GM18868 (cell line): ENCODE results near the gene ZNF736.
A peak's percentile ranks its signal among the peaks of the same experiment; 100 is the strongest.
"Not testable (repeated sequence)": the region's sequence is repeated elsewhere in the genome, so short reads cannot be mapped to it uniquely, and the experiment has no call there.

Experiments used
- ATAC-seq: cut with Tn5 transposase; IDR thresholded peaks from one replicate; pipeline ENCODE4 v1.9.1; 2021; ENCODE audit warnings: mild to moderate bottlenecking, moderate library complexity; ENCODE audit not compliant: unreplicated experiment

Gene ZNF736

DNA sequence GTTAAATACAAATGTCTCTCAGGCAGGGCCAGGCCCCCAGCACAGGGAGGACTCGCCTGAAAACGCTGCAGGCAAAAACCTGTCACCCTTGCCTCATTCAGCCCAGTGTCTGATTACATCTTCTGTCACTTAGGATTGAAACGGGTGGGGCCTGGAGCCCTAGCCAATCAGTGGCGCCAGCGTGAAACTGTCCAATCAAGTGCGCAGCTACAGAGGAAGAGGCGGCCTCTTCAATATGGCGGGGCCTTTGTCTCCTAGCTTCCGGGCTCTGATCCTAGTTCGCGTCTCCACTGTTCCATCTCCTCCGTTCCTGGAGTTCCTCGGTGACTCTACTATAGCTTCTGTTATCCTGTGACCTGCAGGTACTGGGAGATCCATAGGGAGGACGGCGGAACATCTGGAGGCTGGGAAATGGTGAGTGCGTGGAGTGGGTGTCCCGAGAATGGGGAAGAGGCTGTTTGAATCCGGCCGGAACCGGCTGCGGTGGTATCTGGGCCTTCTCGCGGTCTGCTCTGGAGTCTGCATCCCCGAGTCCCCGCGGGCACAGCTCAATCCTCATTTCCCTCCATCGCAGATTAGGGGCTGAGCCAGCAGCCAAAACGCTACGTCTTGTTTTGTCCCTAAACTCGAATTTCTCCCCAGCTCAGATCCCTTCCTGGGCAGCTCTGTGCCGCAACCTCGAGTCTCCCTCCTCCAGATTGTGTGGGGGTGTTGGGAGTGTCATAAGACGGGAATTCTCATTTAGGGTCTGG, at the start of gene ZNF736:
TSS of gene ZNF736 (plus strand) at position 222 of the 752 bp plus-strand sequence. CDS start at position 412, 190 bp downstream.
- peak; percentile 100 for ATAC-seq

DNA sequence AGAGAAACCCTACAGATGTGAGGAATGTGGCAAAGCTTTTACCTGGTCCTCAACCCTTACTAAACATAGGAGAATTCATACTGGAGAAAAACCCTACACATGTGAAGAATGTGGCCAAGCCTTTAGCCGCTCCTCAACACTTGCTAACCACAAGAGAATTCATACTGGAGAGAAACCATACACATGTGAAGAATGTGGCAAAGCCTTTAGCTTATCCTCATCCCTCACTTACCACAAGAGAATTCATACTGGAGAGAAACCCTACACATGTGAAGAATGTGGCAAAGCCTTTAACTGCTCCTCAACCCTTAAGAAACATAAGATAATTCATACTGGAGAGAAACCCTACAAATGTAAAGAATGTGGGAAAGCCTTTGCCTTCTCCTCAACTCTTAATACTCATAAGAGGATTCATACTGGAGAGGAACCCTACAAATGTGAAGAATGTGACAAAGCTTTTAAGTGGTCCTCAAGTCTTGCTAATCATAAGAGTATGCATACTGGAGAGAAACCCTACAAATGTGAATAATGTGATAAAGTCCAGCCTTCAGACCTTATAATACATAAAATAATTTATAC, 47.3 kb upstream of the ZNF736 start:
- ATAC-seq = no peak

DNA sequence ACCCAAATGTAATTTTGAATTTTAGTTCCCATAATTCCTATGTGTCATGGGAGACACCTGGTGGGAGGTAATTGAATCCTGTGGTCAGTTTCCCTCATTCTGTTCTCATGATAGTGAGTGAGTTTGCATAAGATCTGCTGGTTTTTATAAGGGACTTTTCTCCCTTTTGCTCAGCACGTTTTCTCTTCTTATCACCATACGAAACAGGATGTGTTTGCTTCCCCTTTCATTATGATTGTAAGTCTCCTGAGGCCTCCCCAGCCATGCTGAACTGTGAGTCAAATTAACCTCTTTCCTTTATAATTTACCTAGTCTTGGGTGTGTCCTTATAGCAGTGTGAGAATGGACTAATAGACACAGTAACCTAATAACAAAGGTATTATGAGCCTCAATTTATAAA, 36.1 kb upstream of the ZNF736 start:
- peak; percentile 75 for ATAC-seq

DNA sequence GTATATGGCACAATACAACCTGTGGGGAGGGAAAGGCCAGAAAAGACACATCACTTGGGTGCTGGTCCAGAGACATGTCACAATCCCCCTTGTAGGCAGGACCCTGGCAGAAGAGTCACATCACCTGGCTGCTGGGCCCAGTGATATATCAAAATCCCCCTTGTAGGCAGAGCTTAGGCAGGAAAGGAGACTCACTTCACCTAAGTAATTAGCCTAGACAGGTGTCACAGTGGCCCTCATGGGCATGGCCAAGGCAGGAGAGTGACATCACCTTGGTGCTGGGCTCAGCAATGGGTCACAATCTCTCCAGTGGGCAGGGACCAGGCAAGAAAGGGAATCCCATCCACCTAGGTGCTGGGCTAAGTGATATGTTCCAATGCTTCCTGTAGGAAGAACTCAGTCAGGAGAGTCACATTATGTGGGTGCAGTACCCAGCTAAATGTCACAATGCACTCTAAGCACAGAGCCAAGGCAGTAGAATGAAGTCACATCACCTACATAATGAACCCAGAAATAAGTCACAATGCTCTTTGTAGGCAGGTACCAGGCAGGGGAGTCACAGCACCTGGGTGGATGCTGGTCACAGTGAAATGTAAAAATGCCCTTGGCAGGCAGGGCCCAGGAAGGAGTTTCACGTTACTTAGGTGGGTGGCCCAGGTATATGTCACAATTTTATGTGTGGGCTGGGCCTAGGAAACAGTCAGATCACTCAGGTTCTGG, 18.9 kb upstream of the ZNF736 start:
- ATAC-seq = no peak

DNA sequence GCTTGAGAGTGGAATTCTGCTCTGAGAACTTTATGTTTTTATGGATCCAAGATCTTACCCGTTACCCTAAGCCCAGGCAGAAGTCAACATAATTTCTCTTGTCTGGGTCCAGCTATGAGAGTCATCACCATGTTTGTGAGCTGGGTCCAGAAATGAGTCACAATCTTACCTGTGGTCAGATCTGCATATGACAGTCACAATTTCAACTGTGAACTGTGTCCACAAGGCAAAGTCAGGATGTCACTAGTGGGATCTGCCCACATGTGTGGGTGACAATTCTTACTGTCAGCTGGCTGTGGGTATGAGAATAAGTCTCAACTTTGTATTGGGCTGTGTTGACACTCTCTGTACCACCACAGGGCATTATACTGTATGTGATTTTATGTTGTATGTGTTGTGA, 16.3 kb upstream of the ZNF736 start:
- peak; percentile 60 for ATAC-seq

DNA sequence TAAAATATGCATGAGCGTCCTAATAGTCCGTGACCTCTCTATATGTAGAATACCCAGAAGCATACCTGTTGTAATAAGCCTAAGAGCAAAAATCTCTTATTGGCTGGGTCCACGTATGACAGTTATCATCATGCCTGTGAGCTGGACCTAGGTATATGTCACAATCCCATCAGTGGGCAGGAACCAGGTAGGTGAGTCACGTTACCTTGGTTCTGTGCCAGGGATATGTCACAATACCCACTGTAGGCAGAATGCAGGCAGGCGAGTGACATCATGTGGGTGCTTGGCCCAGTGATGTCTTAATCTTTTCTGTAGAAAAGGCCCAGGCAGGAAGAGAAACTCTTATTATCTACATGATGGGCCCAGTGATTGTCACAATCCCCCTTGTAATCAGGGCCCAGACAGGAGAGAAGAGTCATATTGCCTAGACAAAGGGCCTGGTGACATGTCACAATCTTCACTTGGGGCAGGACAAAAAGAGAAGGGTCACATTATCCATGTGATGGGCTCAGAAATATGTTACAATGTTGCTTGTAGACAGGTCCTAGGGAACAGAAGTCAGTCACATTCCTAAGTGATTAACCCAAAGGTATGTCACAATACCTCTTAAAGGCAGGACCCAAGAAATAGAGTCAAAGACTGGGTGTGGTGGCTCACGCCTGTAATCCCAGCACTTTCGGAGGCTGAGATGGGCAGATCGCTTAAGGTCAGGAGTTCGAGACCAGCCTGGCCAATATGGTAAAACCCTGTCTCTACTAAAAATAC, 12.9 kb upstream of the ZNF736 start:
- no peak for ATAC-seq

DNA sequence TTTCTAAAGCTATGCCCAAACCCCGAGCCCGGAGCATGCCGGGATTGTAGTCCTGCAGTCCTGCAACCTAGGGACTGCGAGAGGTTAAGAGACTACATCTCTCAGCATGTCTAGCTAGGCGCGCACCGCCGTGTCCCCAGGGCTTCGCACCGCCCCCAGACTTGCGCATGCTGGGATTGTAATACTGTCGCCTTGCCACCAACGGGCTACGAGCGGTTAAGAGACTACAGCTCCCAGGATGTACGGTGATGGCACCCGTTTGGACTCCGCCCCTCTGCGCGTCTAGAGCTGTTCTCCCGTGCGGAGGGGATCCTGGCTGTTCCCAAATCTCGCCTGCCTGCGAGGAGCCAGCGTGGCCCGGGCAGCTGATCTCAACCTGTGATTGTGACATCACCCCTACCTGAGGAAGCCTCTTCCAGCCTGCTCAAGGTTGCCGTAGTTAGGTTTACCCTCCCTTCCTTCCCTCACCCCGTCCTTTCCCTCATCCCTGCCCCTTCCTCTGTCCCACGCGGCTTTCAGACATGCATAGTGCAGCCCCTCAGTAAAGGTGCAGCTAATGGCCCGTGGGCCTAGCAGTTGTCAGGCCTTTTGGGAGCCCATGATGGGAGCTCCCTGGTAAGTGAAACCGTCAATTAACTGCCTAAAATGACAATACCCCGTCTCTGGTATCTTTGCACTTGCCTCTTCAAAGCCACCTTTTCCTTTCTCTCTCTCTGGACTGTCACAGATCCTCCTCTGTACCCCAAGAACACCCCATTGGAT, 6.3 kb upstream of the ZNF736 start:
- peak; percentile 97 for ATAC-seq

DNA sequence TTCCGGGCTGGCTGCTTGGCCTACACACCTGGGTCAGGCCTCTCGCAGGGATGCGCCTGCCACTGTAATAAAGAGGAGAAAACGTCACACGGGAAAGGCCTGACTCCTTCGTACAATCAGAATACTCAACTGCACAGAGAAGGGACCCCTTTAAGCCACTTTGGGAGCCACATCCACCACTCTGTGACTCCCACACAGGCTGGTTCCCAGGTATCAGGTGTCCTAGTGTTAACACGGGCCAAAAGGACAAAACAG, 5.8 kb upstream of the ZNF736 start:
- no peak for ATAC-seq

DNA sequence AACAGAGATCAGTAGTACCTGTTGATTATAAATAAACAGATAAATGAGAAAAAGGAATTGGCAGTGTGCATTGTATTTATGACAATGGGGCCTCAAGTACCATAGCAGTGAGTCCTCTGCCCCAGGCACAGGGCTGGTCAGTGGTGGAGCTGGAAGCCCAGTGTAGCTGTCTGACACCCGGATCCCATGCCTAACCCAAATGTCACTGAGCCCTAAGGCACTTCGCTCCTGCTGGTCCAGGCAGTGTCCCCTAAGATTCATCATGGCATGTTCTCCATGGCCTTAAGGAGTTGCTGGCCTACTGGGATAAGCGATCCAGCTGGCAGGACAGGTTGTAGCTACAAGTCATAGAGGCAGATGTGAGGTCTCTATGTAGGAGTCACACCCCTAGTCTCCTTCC, 3.3 kb upstream of the ZNF736 start:
- no peak for ATAC-seq

DNA sequence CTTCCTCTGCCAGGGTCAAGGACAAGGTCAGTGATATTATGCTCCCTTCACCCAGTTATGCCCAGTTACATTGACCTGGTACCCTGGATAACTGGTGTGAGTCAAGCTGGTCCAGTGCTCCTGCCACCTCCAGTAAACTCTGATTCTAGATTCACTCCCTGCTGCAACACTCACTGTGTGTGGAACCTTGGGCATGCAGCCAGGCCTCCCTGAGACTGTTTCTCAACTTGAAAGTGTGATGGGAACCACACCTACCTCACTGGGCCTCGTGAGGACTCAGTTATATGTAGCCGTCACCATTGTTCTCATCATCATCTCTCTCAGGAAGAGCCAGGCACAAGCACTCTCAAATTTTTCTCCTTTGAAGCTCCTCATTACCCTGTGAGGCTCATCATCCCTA, 935 bp upstream of the ZNF736 start:
- ATAC-seq = no peak

DNA sequence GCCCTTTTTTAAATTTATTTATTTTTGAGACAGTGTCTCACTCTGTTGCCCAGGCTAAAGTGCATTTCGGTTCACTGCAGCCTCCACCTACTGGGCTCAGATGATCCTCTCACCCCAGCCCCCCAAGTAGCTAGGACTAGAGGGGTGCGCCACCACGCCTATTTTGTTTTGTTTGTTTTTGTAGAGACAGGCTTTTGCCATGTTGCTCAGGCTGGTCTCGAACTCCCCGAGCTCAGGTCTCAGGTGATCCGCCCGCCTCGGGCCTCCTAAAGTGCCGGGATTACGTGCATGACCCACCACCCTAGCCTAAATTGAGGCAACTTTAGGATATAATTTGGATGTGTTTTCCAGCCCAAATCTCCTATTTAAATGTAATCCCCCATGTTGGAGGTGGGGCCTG, 805 bp downstream of the ZNF736 start:
- no peak for ATAC-seq

DNA sequence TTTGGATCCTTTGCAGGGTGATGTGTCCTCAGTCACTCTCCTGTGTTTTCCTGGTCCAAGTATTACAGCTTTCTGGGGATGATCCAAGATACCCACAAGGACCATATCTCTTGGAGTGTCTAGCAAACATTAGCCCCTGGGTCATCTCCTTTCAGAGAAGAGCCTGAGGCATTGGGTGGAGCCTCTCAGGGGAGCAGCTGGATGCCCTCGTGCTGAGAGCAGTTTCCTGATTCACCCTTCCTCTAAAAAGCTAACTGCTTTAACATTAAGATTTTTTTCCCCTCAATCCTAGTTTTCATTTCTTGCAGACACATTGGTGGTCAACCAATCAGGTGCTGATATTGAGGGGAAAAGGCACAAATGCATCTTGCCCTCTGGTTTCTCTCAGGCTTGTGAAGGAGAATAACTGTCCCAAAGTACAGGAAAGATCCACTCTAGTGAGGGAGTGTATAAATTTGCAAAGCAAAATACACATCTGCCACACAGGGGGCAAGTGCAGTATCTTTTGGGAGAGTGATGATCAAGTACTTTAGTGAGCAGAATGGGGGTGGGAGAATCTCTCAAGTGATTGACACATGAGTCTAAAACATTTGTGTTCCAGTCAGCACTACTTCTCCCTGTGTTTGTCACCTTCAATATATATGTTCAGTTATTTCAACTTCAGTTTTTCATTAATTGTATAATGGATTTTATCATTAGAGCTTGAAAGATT, 2.4 kb downstream of the ZNF736 start:
- ATAC-seq = not testable (repeated sequence)

DNA sequence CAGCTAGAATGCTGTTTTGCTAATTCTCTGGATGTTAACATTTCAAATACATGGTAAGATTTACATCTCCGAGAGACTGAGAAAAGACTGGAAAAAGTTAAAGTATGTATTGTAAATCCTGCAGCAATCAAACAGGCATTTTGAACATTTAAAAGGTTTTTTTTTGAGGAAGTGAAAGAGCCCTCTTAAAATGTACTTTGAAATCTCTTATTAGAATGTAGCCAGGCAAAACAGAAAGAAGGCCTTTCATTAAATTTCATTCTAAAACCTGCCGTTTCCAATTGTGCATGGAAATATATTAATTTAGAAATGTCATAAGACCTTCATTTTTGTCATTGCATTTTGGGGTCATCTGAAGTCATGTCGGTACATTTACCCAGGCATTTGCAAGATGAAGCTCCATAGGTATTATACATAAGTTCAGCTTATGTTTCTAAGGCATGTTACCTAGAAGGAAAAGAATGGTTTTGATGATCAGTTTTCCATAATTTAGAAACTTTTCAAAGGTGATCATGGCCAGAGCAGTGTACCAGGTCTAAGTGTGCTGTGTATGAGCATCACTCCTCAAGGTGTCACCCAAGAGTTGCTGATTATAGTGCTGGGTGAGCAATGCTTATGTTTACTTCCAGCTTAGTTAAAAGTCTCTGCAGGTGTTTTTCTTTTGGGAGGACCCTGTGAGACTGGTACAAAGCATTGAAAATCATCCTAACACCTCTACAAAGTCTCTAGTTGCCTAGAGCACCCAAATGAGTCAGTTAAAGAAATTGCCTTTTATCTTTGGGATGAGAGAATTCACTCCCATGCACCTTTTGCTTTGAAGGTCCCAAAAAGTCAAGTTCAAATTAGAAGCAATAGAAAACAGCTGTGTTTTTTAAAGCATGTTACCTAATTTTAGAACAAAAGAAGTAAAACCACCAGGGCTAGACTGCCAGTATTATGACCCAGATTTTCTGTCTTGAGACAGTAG, 7.1 kb downstream of the ZNF736 start:
- peak; percentile 79 for ATAC-seq

DNA sequence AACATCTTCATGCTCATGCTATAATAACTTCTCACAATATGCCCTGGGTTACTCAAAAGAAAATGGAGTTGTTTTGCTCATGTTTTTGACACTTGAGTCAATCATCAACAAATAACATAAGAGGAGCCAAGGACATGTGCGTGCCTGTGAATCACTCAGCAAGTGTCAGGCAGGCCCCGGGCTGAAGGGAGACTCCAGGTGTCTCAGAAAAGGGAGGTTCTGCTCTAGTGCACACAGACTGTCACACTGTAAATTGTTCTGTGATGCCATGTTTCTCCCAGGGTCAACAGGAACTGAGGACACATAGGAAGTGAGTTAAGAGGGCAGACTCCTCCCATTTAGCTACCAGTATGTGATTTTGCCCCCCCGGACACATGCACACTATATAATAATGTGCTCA, 10.4 kb downstream of the ZNF736 start:
- not testable (repeated sequence) for ATAC-seq

DNA sequence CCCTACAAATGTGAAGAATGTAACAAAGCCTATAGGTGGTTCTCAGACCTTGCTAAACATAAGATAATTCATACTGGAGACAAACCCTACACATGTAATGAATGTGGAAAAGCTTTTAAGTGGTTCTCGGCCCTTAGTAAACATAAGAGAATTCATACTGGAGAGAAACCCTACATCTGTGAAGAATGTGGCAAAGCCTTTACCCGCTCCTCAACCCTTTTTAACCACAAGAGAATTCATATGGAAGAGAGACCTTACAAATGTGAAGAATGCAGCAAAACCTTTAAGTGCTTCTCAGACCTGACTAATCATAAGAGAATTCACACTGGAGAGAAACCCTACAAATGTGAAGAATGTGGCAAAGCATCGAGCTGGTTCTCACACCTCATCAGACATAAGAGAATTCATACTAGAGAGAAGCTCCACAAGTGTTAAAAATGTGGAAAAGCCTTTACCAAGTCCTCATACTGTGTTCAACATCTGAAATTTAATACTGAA, 35.0 kb downstream of the ZNF736 start:
- not testable (repeated sequence) for ATAC-seq

DNA sequence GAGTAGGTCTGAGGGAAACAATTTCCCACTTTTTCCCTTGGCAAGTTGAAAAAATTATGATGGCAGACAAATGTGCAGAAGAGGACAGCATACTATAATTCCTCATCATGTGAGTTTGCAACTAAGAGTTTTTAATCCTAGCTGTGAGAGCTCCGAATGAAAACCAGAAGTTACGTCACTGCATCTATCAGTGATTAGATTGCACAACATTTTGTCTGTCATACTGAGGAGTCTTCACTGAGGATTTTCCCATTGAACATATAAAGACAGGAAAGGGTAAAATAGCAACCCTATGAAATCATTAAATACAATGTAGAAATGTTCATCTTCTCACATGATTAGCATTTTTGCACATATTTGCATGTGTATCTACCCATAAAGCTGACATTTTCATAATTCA, 45.8 kb downstream of the ZNF736 start:
- no peak for ATAC-seq

DNA sequence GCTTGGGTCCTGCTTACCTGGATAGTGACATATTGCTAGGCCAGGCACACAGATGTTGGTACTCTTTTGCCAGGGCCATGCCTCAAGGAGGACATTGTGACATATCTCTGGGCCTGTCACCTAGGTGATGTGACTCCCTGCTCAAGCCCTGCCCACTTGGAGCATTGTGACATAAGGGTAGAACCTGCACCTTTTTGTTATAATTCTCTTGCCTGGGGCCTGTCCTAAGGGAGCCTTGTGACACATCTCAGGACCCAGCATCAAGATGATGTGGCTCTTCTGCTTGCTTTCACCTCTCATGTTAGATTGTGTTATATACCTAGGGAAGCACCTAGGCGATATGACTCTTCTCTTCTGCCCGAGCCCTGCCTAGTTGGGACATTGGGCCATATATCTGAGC, 57.4 kb downstream of the ZNF736 start:
- ATAC-seq = no peak

DNA sequence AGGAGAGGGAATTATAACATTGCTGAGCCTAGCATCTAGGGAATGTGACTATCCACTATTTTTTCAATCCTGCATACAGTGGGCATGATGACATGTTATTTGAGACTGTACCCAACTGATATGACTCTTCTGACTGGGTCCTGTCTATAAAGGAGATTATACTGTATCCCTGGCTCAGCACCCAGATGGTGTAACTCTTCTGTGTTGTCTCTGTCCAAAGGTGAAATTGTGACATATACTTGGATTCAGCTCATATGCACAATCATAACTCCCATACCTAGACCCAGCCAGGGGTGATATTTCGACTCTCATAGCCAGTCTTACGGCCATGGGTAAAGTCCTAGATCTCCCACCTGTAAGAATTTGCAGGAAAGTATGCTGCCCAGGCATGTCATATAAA, 59.3 kb downstream of the ZNF736 start:
- no peak for ATAC-seq

DNA sequence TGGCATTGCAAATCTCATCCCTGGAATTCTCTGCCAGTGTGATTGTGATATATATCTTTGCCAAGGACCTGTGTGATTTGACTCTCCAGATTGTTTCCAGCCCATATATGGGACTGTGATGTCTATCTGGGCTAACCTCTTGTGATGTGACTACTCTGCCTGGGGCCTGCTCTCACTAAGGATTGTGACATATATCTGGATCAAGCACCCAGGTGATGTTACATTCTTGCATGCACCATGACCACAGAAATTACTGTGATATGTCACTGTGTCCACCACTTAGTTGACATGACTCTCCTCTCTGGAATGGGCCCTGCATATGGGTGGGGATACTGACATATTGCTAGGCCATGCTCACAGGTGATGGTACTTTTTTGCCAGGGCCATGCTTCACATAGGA, 86.6 kb downstream of the ZNF736 start:
- no peak for ATAC-seq
